ENCODE results near the gene MGST2.

GRCh38 chr4:139749338-139749737 is 83.7 kb downstream of the MGST2 start:
- TF ChIP-seq CTCF (IDR thresholded peaks at IDR 0.05) = no peak
- no peak for TF ChIP-seq POLR2A (IDR thresholded peaks at IDR 0.05)

Measured in right lobe of liver (tissue), 4 donors.